Tibial artery (tissue), 4 donors: Measurements from ENCODE around the gene TMEM50A.
"Not testable (repeated sequence)": the region's sequence is repeated elsewhere in the genome, so short reads cannot be mapped to it uniquely, and the experiment has no call there.

ENCODE experiments used
- DNase-seq, 2 donors: peaks; one replicate each; pipeline ENCODE4 v3.0.0-alpha.2; 2019
- H3K27ac ChIP-seq, 2 donors: fragments of 200-600 bp; sonication (generic) in 1 of 2; 1 replicate in 1 of 2; 2 replicates in 1 of 2; pipeline ENCODE4 v1.5.1; 2018 to 2019; ENCODE audit warnings: mild to moderate bottlenecking in 1 of 2
- H3K27me3 ChIP-seq, 2 donors: fragments of 200-600 bp; sonication (generic) in 1 of 2; one replicate each; pipeline versions ENCODE4 v1.5.1 to v1.6.0; 2016 to 2019
- H3K36me3 ChIP-seq, 3 donors: fragments of 200-600 bp; sonication (generic) in 2 of 3; one replicate each; pipeline ENCODE4 v1.5.1; 2016 to 2019; ENCODE audit warnings: mild to moderate bottlenecking in 2 of 3
- H3K4me1 ChIP-seq, 4 donors: fragments of 200-600 bp; sonication (generic) in 2 of 4; 1 replicate in 3 of 4; 2 replicates in 1 of 4; pipeline ENCODE4 v1.5.1; 2016 to 2019
- H3K4me3 ChIP-seq, 2 donors: fragments of 200-600 bp; sonication (generic) in 1 of 2; 1 replicate in 1 of 2; 2 replicates in 1 of 2; pipeline ENCODE4 v1.5.1; 2018 to 2019; ENCODE audit warnings: mild to moderate bottlenecking in 2 of 2
- H3K9me3 ChIP-seq, 3 donors: fragments of 200-600 bp; sonication (generic) in 1 of 3; one replicate each; pipeline ENCODE4 v1.5.1; 2016 to 2019
- intact Hi-C: fragments of 100-400 bp; cut with DNase I; formaldehyde crosslinking; loops from one replicate; pipeline ENCODE4 v1.15.0; 2023; ENCODE audit warnings: low total_unique reads
- TF ChIP-seq, protein P1 (sequence below), 2 experiments: fragments of 200-600 bp in 1 of 2; fragments of 450-650 bp in 1 of 2; IDR thresholded peaks; one replicate each; pipeline ENCODE4 v1.5.1; 2017 to 2019; ENCODE audit warnings: antibody characterized with exemption in 2 of 2, mild to moderate bottlenecking in 1 of 2, moderate library complexity in 1 of 2

The TMEM50A gene

DNA sequence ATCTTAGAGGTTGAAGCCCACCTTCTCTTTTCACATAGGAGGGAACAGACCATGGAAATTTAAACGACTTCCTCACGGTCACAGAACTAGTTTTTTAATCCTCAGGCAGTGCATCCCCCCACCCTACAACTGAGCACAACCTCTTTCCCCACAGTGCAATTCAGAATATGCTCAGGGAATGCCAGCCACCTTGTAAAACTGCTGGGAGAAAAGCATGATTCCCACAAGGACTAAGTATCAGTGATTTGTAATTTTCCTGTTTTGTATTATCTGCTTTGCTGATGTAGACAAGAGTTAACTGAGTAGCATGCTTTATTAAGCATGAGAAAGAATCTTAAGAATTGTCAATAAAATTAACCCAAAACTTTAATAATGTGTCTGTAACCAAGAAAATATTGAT lies 23.8 kb downstream of the TMEM50A start:
- Histone ChIP-seq H3K27me3 (no peaks in the 10 kb centered on the region), H3K4me1 (peaks cover 0 to 19% (median 2%) of the 10 kb centered on the region in 4 donors), H3K36me3 (peaks cover 34 to 46% (median 40%) of the 10 kb centered on the region in 3 donors), H3K9me3 (no peaks in the 10 kb centered on the region), H3K4me3 (no peak overlapping the region), H3K27ac (peak overlapping the region in 1 of 2 donors; percentile 16)
- TF ChIP-seq, protein P1, sequence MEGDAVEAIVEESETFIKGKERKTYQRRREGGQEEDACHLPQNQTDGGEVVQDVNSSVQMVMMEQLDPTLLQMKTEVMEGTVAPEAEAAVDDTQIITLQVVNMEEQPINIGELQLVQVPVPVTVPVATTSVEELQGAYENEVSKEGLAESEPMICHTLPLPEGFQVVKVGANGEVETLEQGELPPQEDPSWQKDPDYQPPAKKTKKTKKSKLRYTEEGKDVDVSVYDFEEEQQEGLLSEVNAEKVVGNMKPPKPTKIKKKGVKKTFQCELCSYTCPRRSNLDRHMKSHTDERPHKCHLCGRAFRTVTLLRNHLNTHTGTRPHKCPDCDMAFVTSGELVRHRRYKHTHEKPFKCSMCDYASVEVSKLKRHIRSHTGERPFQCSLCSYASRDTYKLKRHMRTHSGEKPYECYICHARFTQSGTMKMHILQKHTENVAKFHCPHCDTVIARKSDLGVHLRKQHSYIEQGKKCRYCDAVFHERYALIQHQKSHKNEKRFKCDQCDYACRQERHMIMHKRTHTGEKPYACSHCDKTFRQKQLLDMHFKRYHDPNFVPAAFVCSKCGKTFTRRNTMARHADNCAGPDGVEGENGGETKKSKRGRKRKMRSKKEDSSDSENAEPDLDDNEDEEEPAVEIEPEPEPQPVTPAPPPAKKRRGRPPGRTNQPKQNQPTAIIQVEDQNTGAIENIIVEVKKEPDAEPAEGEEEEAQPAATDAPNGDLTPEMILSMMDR (IDR thresholded peaks at IDR 0.05), result no peak
- DNase-seq, result no peak
- intact Hi-C loops, result no loop called here

DNA sequence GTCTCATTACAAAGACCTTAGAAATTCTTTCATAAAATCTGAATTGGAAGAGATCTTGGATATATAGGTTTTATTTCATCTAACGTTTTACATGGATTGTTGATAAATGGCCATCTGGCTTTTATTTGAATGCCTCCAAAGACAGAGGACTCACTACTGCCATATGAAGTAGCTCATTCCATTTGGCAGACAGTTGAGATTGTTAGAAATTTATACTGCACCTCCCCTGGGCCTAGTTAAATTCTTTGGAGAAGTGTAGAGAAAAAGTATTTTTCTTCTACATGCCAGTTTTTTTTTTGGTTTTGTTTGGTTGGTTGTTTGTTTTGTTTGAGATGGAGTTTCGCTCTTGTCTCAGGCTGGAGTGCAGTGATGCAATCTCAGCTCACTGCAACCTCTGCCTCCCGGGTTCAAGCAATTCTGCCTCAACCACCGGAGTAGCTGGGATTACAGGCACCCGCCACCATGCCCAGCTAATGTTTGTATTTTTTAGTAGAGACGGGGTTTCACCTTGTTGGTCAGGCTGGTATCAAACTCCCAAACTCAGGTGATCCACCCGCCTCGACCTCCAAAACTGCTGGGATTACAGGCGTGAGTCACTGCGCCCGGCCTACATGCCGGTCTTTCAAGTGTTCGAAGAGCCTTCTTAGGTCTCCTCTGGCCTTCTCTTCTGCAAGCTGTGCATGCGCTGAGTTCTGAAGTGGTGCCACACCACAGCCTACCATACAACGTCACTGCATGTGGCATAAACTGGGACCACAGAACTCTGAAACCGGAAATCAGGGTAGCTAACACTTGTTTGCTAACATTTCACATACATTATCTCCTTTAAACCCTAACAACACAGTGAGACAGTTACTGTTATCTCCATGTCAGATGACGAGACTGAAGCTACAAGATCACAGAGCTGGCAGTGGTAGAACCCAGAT lies 24.8 kb downstream of the TMEM50A start:
- intact Hi-C loops, result not testable (repeated sequence)

DNA sequence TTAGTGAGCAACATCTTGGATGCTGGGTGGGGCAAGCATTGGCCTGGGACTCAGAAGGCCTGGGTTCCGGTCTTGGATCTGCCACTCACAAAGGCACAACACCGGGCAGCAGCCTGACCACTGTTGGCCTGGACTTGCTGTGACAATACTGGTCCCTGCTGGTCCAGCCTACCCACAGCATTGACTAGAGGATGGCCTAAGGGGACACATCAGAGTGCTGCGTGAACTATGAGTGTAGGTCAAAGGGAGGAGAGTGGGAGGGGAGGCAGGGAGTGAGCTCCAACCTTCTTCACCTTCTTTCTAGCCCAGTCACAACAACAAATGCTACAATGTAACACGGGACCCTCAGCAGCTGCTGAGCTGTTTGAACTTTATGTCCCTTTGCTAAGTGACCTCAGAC lies 31.1 kb downstream of the TMEM50A start:
- no peak overlapping the region for H3K4me3 ChIP-seq
- no peaks in the 10 kb centered on the region for H3K27me3 ChIP-seq
- intact Hi-C loops, result no loop called here
- DNase-seq, result no peak
- H3K4me1 ChIP-seq, result peaks cover 0 to 5% (median 0%) of the 10 kb centered on the region in 4 donors
- H3K9me3 ChIP-seq, result no peaks in the 10 kb centered on the region
- TF ChIP-seq, protein P1 (IDR thresholded peaks at IDR 0.05), result no peak
- no peak overlapping the region for H3K27ac ChIP-seq
- no peaks in the 10 kb centered on the region for H3K36me3 ChIP-seq

More for the DNA sequence above, 24.8 kb downstream of the TMEM50A start:
- H3K4me1 ChIP-seq, result peaks cover 0 to 15% (median 2%) of the 10 kb centered on the region in 4 donors
- H3K9me3 ChIP-seq, H3K27ac ChIP-seq, H3K4me3 ChIP-seq, H3K27me3 ChIP-seq, DNase-seq: not testable (repeated sequence)
- peaks cover 31 to 36% (median 35%) of the 10 kb centered on the region in 3 donors for H3K36me3 ChIP-seq

DNA sequence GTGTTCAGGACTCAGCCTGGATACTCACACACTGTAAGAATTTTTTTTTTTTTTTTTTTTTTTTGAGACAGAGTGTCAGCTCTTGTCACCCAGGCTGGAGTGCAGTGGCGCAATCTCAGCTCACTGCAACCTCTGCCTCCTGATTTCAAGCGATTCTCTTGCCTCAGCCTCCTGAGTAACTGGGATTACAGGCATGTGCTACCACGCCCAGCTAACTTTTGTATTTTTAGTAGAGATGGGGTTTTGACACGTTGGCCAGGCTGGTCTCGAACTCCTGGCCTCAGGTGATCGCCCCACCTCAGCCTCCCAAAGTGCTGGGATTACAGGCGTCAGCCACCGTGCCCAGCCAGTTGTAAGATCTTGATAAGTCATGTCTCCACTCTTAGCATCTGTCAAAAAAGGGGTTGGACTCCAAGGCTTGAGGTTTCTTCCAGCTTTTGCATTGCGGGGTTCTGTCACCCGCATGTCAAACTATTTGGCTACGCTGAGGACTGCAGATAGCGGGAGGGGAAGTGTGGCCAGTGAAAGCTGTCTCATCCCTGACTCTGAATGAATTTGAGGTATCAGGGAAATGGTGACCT lies 31.6 kb downstream of the TMEM50A start:
- intact Hi-C loops, H3K27me3 ChIP-seq, H3K9me3 ChIP-seq, H3K4me1 ChIP-seq, DNase-seq, H3K4me3 ChIP-seq, H3K36me3 ChIP-seq, H3K27ac ChIP-seq: not testable (repeated sequence)

DNA sequence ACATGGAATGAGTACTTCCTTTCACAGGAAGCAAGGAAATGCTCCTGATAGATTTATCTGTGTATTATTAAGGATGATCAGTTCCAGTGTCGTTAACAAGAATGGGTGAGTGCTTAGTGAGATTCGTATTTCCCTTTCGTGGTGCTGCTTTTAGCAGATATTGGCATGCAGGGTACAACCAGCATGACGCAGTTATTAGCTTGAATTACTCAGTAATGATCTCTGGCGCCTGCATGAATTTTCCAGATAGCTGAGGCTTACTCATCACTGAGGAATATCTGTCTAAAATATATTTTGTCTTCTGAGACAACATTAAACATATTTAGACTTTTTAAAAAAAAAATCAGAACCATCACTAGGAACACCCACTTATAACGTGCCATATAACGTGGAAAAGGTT lies 33.6 kb downstream of the TMEM50A start:
- intact Hi-C loops, H3K36me3 ChIP-seq, H3K9me3 ChIP-seq, H3K4me1 ChIP-seq, H3K4me3 ChIP-seq, H3K27ac ChIP-seq, H3K27me3 ChIP-seq: not testable (repeated sequence)
- DNase-seq, result peak in 1 of 2 donors; percentile 28

DNA sequence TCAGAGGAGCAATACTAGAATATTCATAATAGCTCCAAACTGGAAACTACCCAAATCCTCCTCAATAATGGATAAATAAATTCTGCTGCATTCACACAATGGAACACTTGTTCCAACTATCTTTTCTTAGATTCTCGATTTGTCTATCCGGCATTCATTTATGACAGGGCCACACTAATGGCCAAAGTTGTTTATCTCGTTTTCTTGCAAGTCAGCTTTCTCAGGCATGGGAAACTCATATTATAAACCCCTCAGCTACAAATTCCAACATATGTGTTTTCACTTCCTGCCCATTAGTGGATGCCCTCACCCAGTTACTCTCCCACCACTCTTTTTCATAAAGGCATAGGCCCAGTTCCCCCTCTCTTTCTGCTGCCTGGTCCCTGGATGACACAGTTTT lies 40.2 kb downstream of the TMEM50A start:
- H3K36me3 ChIP-seq, H3K9me3 ChIP-seq, intact Hi-C loops, H3K27me3 ChIP-seq, H3K4me1 ChIP-seq, H3K4me3 ChIP-seq, H3K27ac ChIP-seq, DNase-seq: not testable (repeated sequence)

- H3K27ac ChIP-seq, H3K4me3 ChIP-seq, H3K4me1 ChIP-seq, H3K36me3 ChIP-seq, H3K27me3 ChIP-seq, intact Hi-C loops, DNase-seq, H3K9me3 ChIP-seq: not testable (repeated sequence)
Observed at GRCh38 chr1:25382543-25382942, 44.4 kb downstream of the TMEM50A start.

GRCh38 chr1:25383090-25383489 lies 45.0 kb downstream of the TMEM50A start:
- H3K9me3 ChIP-seq, H3K27me3 ChIP-seq, H3K36me3 ChIP-seq, intact Hi-C loops, DNase-seq, H3K4me3 ChIP-seq, H3K27ac ChIP-seq, H3K4me1 ChIP-seq: not testable (repeated sequence)

- DNase-seq, H3K36me3 ChIP-seq, H3K4me1 ChIP-seq, H3K4me3 ChIP-seq, H3K27ac ChIP-seq, H3K9me3 ChIP-seq, intact Hi-C loops, H3K27me3 ChIP-seq: not testable (repeated sequence)
Observed at GRCh38 chr1:25383875-25384274, 45.7 kb downstream of the TMEM50A start.

DNA sequence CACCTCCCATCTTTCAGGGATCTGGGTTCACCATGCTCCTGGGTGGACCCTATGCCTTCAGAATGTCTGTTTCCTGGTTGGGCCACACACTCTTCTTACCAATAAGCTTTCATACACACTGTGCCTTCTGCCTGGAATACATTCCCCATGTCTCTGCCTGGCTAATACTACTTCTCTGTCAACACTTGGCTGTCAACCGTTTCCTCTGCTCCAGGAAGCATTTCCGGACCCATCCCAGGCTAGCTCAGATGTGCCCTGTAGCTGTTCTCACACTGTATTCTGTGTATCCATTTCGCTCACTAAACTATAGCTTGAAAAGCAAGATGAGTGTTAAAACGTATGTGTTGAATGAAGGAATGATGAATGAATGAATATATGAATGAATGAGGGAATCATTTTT lies 49.0 kb downstream of the TMEM50A start:
- H3K4me1 ChIP-seq, intact Hi-C loops, H3K27me3 ChIP-seq, H3K36me3 ChIP-seq, H3K4me3 ChIP-seq, DNase-seq, H3K9me3 ChIP-seq, H3K27ac ChIP-seq: not testable (repeated sequence)

- intact Hi-C loops, H3K9me3 ChIP-seq, DNase-seq: not testable (repeated sequence)
Observed at GRCh38 chr1:25388691-25389090, 50.6 kb downstream of the TMEM50A start.

DNA sequence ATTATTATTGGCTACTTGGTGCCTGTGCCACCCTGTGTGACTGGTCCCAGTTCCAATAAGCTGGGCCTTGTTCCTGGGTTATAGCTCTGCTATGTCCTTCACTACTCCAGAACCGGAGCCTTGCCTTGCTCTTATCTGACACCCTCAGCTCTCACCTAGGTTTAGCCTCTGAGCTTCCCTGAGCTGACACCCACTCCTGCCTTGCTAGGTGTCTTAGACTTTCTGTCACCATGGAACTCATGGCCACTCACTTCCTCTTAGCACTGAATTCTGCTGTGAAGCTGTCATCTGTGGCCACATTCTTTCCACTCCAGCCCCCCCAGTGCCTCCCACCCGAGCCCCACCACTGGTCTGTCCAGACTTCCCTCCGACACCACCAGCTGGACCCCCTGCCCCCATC lies 51.6 kb downstream of the TMEM50A start:
- H3K27me3 ChIP-seq, DNase-seq, H3K4me3 ChIP-seq, H3K4me1 ChIP-seq, H3K9me3 ChIP-seq, intact Hi-C loops, H3K27ac ChIP-seq, H3K36me3 ChIP-seq: not testable (repeated sequence)

More at GRCh38 chr1:25388691-25389090, 50.6 kb downstream of the TMEM50A start:
- H3K27me3 ChIP-seq, H3K4me1 ChIP-seq, H3K27ac ChIP-seq, H3K36me3 ChIP-seq, H3K4me3 ChIP-seq: not testable (repeated sequence)
